Mesenchymal stem cell (in vitro differentiated cells and primary cell): ENCODE measurements around the gene MYH14.
"Not testable (repeated sequence)": the region's sequence is repeated elsewhere in the genome, so short reads cannot be mapped to it uniquely, and the experiment has no call there.

Source experiments
- DNase-seq: peaks from one replicate; pipeline ENCODE4 v3.0.0-alpha.2; 2013
- H2AFZ ChIP-seq: one replicate; pipeline ENCODE4 v1.6.1; 2013; ENCODE audit warnings: low read depth, mild to moderate bottlenecking, control low read depth, inconsistent platforms, low read length, moderate library complexity
- H2AK5ac ChIP-seq: 2 replicates; pipeline ENCODE4 v1.6.1; 2013; ENCODE audit warnings: low read length, moderate library complexity, mild to moderate bottlenecking, inconsistent platforms; ENCODE audit not compliant: severe bottlenecking
- H2BK120ac ChIP-seq: one replicate; pipeline ENCODE4 v1.6.1; 2013; ENCODE audit warnings: low read depth, mild to moderate bottlenecking, inconsistent platforms, low read length, moderate library complexity
- H2BK12ac ChIP-seq, 2 experiments: one replicate each; pipeline ENCODE4 v1.6.1; 2013; ENCODE audit warnings: inconsistent platforms in 2 of 2, low read length in 2 of 2, mild to moderate bottlenecking in 2 of 2, moderate library complexity in 2 of 2, control low read depth in 1 of 2
- H2BK15ac ChIP-seq: one replicate; pipeline ENCODE4 v1.6.1; 2013; ENCODE audit warnings: mild to moderate bottlenecking, low read depth, inconsistent platforms; ENCODE audit not compliant: poor library complexity, severe bottlenecking
- H2BK5ac ChIP-seq: 2 replicates; pipeline ENCODE4 v1.6.1; 2013; ENCODE audit warnings: low read depth, mild to moderate bottlenecking, low read length, control low read depth, inconsistent platforms; ENCODE audit not compliant: poor library complexity, severe bottlenecking
- H3K14ac ChIP-seq, 2 experiments: one replicate each; pipeline ENCODE4 v1.6.1; 2013; ENCODE audit warnings: inconsistent platforms in 2 of 2, low read length in 2 of 2, control low read depth in 1 of 2, mild to moderate bottlenecking in 1 of 2, moderate library complexity in 1 of 2
- H3K18ac ChIP-seq, 2 experiments: one replicate each; pipeline ENCODE4 v1.6.1; 2013; ENCODE audit warnings: inconsistent platforms in 2 of 2, low read length in 2 of 2, control low read depth in 1 of 2, low read depth in 1 of 2, mild to moderate bottlenecking in 1 of 2
- H3K23ac ChIP-seq, 2 experiments: one replicate each; pipeline ENCODE4 v1.6.1; 2013; ENCODE audit warnings: inconsistent platforms in 2 of 2, low read length in 2 of 2, mild to moderate bottlenecking in 2 of 2, moderate library complexity in 2 of 2, control low read depth in 1 of 2
- H3K27ac ChIP-seq: 2 replicates; pipeline ENCODE4 v1.5.1; 2013; ENCODE audit warnings: mild to moderate bottlenecking, moderate library complexity, low read length, control low read depth, inconsistent platforms; ENCODE audit not compliant: poor library complexity, severe bottlenecking
- H3K27me3 ChIP-seq, 2 experiments: 2 replicates each; pipeline versions ENCODE4 v1.6.1 to v1.7.0; 2013; ENCODE audit warnings: low read length in 2 of 2, mild to moderate bottlenecking in 2 of 2, moderate library complexity in 2 of 2, control low read depth in 1 of 2, inconsistent platforms in 1 of 2; ENCODE audit not compliant: control insufficient read depth in 1 of 2, insufficient read depth in 1 of 2
- H3K36me3 ChIP-seq, 2 experiments: 2 replicates each; pipeline versions ENCODE4 v1.6.1 to v1.7.0; 2013; ENCODE audit warnings: low read length in 2 of 2, control low read depth in 1 of 2, inconsistent platforms in 1 of 2, low read depth in 1 of 2, mild to moderate bottlenecking in 1 of 2; ENCODE audit not compliant: insufficient read depth in 2 of 2, control insufficient read depth in 1 of 2
- H3K4ac ChIP-seq, 2 experiments: one replicate each; pipeline ENCODE4 v1.6.1; 2013; ENCODE audit warnings: inconsistent platforms in 2 of 2, low read length in 2 of 2, mild to moderate bottlenecking in 2 of 2, moderate library complexity in 2 of 2, control low read depth in 1 of 2, low read depth in 1 of 2
- H3K4me1 ChIP-seq: 2 replicates; pipeline ENCODE4 v1.6.1; 2013; ENCODE audit warnings: low read depth, low read length, control low read depth; ENCODE audit not compliant: control insufficient read depth, insufficient read depth
- H3K4me2 ChIP-seq: 2 replicates; pipeline ENCODE4 v1.6.1; 2013; ENCODE audit warnings: low read length, mild to moderate bottlenecking, inconsistent platforms; ENCODE audit not compliant: poor library complexity, severe bottlenecking
- H3K4me3 ChIP-seq, 2 experiments: 2 replicates each; pipeline versions ENCODE4 v1.5.1 to v1.7.0; 2013; ENCODE audit warnings: low read length in 2 of 2, mild to moderate bottlenecking in 2 of 2, control low read depth in 1 of 2, low read depth in 1 of 2; ENCODE audit not compliant: insufficient read depth in 1 of 2
- H3K79me1 ChIP-seq: replicated peaks from 2 replicates; pipeline ENCODE4 v1.6.1; 2013; ENCODE audit warnings: mild to moderate bottlenecking, control low read depth, low read length, inconsistent platforms; ENCODE audit not compliant: poor library complexity, severe bottlenecking
- H3K9ac ChIP-seq: 2 replicates; pipeline ENCODE4 v1.7.0; 2013; ENCODE audit warnings: mild to moderate bottlenecking, low read length, moderate library complexity
- H3K9me3 ChIP-seq: 2 replicates; pipeline ENCODE4 v1.7.0; 2013; ENCODE audit warnings: mild to moderate bottlenecking, low read length; ENCODE audit not compliant: control insufficient read depth
- H4K8ac ChIP-seq: one replicate; pipeline ENCODE4 v1.6.1; 2013; ENCODE audit warnings: inconsistent platforms, mild to moderate bottlenecking, low read length, moderate library complexity
- H4K91ac ChIP-seq: one replicate; pipeline ENCODE4 v1.6.1; 2013; ENCODE audit warnings: mild to moderate bottlenecking, low read length, inconsistent platforms
- WGBS: methylation state at CpG from one replicate; pipeline ENCODE4 v1.1.7; 2013; ENCODE audit warnings: mixed read lengths; 5-methylcytosine and 5-hydroxymethylcytosine counted together

Gene MYH14

DNA sequence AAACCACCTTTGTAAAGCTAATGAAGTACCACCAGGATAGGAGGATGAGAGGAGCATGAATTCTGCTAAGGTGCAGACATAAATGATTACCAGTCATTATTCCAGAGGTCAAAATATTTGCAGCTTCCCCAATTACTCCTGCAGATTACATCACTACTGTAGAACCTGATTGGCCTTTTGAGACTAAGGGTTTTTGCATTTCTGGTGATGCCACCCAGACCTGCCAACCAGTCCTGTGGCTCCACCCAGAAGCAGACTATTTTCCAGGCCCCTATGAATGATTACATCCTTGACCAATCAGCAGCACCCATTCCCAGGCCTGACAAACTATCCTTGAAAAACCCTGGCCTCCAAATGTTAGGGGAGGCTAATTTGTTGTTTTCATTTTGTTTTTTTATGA, 136.9 kb downstream of the MYH14 start:
- Histone ChIP-seq H3K27ac (no peak overlapping the region), H2AK5ac (no peak overlapping the region), H3K4me2 (no peak overlapping the region), H4K8ac (no peak overlapping the region), H2BK120ac (no peak overlapping the region), H3K9me3 (peaks cover 17% of the 10 kb centered on the region), H3K4me1 (no peaks in the 10 kb centered on the region), H3K79me1 (no peaks in the 10 kb centered on the region), H4K91ac (no peak overlapping the region), H3K18ac (no peak overlapping the region), H3K36me3 (no peaks in the 10 kb centered on the region), H3K14ac (no peak overlapping the region), H3K23ac (no peak overlapping the region), H3K4me3 (no peak overlapping the region), H3K27me3 (peaks cover 0 to 3% of the 10 kb centered on the region in 2 experiments), H2BK12ac (no peak overlapping the region), H2BK5ac (no peak overlapping the region), H2BK15ac (no peak overlapping the region), H2AFZ (no peak overlapping the region), H3K4ac (no peak overlapping the region), H3K9ac (no peak overlapping the region)
- no peak for DNase-seq

DNA sequence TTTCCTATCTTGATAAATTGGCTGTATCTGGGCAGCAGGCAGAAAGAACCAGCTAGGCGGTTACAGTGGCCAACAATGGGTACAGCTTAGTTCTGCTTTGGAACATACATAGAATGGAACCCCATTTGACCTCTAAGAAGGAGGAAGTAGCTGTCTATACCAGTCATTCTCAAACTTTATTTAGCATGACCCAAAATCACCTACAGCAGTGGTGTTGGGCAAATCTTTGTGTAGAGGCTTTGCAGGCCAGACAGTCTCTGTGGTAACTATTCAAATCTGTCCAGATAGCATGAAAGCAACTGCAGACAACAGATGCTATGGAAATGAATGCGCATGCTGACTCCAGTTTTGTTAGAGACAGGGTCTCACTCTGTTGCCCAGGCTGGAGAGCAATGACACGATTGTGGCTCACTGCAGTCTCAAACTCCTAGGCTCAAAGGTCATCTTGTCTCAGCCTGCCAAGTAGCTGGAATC, 137.7 kb downstream of the MYH14 start:
- Histone ChIP-seq H2BK12ac (no peak overlapping the region), H4K8ac (no peak overlapping the region), H2BK15ac (no peak overlapping the region), H3K4me3 (no peak overlapping the region), H4K91ac (no peak overlapping the region), H3K36me3 (no peaks in the 10 kb centered on the region), H2AK5ac (no peak overlapping the region), H3K4me2 (no peak overlapping the region), H2BK120ac (no peak overlapping the region), H3K23ac (no peak overlapping the region), H3K9me3 (peaks cover 19% of the 10 kb centered on the region), H2BK5ac (no peak overlapping the region), H3K4me1 (no peaks in the 10 kb centered on the region), H3K4ac (no peak overlapping the region), H3K79me1 (no peaks in the 10 kb centered on the region), H3K27me3 (peaks cover 0 to 3% of the 10 kb centered on the region in 2 experiments), H3K27ac (no peak overlapping the region), H3K14ac (no peak overlapping the region), H3K9ac (no peak overlapping the region), H2AFZ (no peak overlapping the region), H3K18ac (no peak overlapping the region)
- DNase-seq, result no peak
- WGBS, result 82% methylated on average over 3 of the region's 3 CpGs

DNA sequence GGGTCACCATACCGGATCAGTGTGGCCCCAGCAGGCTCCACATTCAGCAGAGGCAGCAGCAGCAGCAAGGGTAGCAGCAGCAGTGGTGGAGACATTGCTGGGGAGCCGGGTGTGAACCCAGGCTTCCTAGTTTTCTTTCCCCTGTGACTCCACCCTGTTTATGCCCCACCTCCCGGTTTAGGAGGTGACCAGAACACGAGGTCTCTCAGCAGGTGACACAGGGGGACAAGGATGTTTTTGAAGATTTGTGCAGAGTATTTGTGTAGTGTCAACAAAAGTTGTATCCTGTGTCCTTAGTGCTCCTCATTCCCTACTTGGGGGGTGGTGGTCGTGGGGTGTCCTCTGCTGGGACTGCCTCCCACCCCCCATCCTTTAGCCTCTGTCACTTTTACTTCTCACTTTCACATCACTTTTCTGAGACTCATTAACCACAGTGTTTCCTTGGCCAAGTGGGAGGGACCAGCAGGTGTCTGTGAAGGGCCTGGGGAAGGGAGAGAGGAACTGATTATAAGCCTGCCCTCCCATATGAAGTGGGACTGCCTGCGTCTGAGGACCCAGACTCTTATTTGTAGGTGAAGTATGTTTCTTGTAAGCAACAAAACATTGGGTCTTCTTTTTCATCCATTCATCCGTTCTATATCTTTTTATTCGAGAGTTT, 141.4 kb downstream of the MYH14 start:
- Histone ChIP-seq H3K9ac (no peak overlapping the region), H2AFZ (no peak overlapping the region), H3K36me3 (no peaks in the 10 kb centered on the region), H4K8ac (no peak overlapping the region), H3K27me3 (peaks cover 0 to 5% of the 10 kb centered on the region in 2 experiments), H3K18ac (no peak overlapping the region), H3K79me1 (no peaks in the 10 kb centered on the region), H3K27ac (no peak overlapping the region), H3K4me3 (peak overlapping the region in 1 of 2 experiments; percentile 24), H3K4me1 (no peaks in the 10 kb centered on the region), H3K4me2 (no peak overlapping the region), H3K23ac (no peak overlapping the region), H2BK5ac (no peak overlapping the region), H2BK12ac (no peak overlapping the region), H2BK120ac (no peak overlapping the region), H2AK5ac (no peak overlapping the region), H3K4ac (no peak overlapping the region), H3K9me3 (peaks cover 17% of the 10 kb centered on the region), H2BK15ac (no peak overlapping the region), H4K91ac (no peak overlapping the region), H3K14ac (no peak overlapping the region)
- 68% methylated on average over 3 of the region's 8 CpGs for WGBS
- DNase-seq, result no peak

DNA sequence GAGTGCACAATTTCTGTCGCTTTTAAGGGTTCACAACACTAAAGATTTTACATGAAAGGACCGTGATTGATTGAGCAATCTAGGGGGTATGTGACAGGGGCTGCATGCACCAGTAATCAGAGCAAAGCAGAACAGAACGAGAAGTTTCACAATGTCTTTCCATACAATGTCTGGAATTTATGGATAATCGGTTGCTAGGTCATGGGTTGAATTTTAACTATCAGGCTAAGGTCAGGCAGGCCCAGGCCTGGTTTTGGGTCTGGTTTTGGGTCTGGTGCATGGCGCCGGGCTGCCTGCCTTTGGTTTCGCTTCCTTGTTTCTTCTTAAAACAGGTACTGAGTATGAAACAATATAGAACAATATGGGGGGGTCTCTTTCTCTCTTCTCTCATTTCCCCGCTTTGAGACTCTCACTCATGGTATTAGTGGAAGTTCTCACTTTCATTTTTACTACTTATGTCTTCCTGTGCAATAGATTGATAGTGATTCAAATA, 143.7 kb downstream of the MYH14 start:
- DNase-seq, H3K4ac ChIP-seq, H2BK15ac ChIP-seq, H3K4me2 ChIP-seq, H3K18ac ChIP-seq, H3K14ac ChIP-seq, H3K27ac ChIP-seq, H3K23ac ChIP-seq, H2AK5ac ChIP-seq, H3K4me3 ChIP-seq, H4K8ac ChIP-seq, H3K4me1 ChIP-seq, H4K91ac ChIP-seq, H2BK120ac ChIP-seq, H2BK12ac ChIP-seq, H3K9ac ChIP-seq, H3K79me1 ChIP-seq, H3K36me3 ChIP-seq, H2BK5ac ChIP-seq, H2AFZ ChIP-seq: not testable (repeated sequence)
- WGBS, result 84% methylated on average over 7 of the region's 8 CpGs
- peaks cover 7 to 16% of the 10 kb centered on the region in 2 experiments for H3K27me3 ChIP-seq
- peaks cover 17% of the 10 kb centered on the region for H3K9me3 ChIP-seq
